SU-DHL-6 (cell line): ENCODE data around the gene STARD8.

Experiments used
- CTCF ChIP-seq: fragments of 200-600 bp; sonication (generic); IDR thresholded peaks from one replicate; pipeline ENCODE4 v1.5.1; 2017; ENCODE audit warnings: antibody characterized with exemption, mild to moderate bottlenecking, low read length, moderate library complexity; ENCODE audit not compliant: insufficient read depth, poor library complexity, severe bottlenecking
- EZH2phosphoT487 ChIP-seq: fragments of 200-600 bp; sonication (generic), shearing (Covaris generic); conservative IDR thresholded peaks from 2 replicates; pipeline ENCODE4 v1.6.1; 2018; ENCODE audit warnings: mild to moderate bottlenecking, antibody characterized with exemption, low read length, moderate library complexity, mixed read lengths

GRCh38 chrX:68669871-68670270 is 22.4 kb downstream of the STARD8 start:
- TF ChIP-seq CTCF: no peak
- TF ChIP-seq EZH2phosphoT487: no peak
